Ishikawa (cell line): ENCODE measurements around the gene ARPC5.

Experiments
- CEBPB ChIP-seq: IDR thresholded peaks from 2 replicates; pipeline ENCODE4 v1.6.1; 2012
- CREB1 ChIP-seq: IDR thresholded peaks from 2 replicates; pipeline ENCODE4 v1.6.1; 2012; ENCODE audit warnings: low read depth
- EP300 ChIP-seq: IDR thresholded peaks from 2 replicates; pipeline ENCODE4 v1.6.1; 2012; ENCODE audit warnings: borderline replicate concordance
- FOXM1 ChIP-seq: IDR thresholded peaks from 2 replicates; pipeline ENCODE4 v1.6.1; 2012; ENCODE audit warnings: low read depth, borderline replicate concordance
- NFIC ChIP-seq: IDR thresholded peaks from 2 replicates; pipeline ENCODE4 v1.6.1; 2012
- TCF12 ChIP-seq: IDR thresholded peaks from 2 replicates; pipeline ENCODE4 v1.6.1; 2012; ENCODE audit warnings: low read depth
- TEAD4 ChIP-seq: IDR thresholded peaks from 2 replicates; pipeline ENCODE4 v1.6.1; 2012
- YY1 ChIP-seq: IDR thresholded peaks from 2 replicates; pipeline ENCODE4 v1.6.1; 2012; ENCODE audit warnings: low read depth
- ZBTB7A ChIP-seq: IDR thresholded peaks from 2 replicates; pipeline ENCODE4 v1.6.1; 2012; ENCODE audit warnings: low read depth
- TF ChIP-seq, protein P1 (sequence below): IDR thresholded peaks from 2 replicates; pipeline ENCODE4 v1.6.1; 2012; ENCODE audit warnings: low read depth, mild to moderate bottlenecking
- TF ChIP-seq, protein P2 (sequence below): IDR thresholded peaks from 2 replicates; pipeline ENCODE4 v1.6.1; 2012

Gene ARPC5

DNA sequence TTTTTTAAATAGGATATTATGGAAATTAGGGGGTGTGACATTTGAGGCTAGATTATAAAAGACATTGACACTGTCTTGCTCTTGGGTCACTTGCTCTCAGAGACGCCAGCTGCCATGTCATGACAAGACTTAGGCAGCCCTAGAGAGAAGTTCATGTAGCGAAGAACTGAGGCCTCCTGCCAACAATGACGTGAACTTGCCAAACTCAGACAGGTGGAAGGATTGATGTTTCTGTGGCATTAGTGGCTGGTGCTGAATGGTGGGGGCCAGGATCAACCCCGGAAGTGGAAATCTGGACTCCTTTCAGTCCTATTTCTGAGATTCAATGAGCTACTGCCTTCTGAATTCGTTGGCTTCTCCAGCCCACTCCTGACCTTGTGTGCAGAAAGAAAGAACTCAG lies 60.0 kb downstream of the ARPC5 start:
- TF ChIP-seq TCF12: no peak
- no peak for TF ChIP-seq YY1
- no peak for TF ChIP-seq EP300
- TF ChIP-seq, protein P1, sequence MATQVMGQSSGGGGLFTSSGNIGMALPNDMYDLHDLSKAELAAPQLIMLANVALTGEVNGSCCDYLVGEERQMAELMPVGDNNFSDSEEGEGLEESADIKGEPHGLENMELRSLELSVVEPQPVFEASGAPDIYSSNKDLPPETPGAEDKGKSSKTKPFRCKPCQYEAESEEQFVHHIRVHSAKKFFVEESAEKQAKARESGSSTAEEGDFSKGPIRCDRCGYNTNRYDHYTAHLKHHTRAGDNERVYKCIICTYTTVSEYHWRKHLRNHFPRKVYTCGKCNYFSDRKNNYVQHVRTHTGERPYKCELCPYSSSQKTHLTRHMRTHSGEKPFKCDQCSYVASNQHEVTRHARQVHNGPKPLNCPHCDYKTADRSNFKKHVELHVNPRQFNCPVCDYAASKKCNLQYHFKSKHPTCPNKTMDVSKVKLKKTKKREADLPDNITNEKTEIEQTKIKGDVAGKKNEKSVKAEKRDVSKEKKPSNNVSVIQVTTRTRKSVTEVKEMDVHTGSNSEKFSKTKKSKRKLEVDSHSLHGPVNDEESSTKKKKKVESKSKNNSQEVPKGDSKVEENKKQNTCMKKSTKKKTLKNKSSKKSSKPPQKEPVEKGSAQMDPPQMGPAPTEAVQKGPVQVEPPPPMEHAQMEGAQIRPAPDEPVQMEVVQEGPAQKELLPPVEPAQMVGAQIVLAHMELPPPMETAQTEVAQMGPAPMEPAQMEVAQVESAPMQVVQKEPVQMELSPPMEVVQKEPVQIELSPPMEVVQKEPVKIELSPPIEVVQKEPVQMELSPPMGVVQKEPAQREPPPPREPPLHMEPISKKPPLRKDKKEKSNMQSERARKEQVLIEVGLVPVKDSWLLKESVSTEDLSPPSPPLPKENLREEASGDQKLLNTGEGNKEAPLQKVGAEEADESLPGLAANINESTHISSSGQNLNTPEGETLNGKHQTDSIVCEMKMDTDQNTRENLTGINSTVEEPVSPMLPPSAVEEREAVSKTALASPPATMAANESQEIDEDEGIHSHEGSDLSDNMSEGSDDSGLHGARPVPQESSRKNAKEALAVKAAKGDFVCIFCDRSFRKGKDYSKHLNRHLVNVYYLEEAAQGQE: no peak
- TF ChIP-seq ZBTB7A: no peak

DNA sequence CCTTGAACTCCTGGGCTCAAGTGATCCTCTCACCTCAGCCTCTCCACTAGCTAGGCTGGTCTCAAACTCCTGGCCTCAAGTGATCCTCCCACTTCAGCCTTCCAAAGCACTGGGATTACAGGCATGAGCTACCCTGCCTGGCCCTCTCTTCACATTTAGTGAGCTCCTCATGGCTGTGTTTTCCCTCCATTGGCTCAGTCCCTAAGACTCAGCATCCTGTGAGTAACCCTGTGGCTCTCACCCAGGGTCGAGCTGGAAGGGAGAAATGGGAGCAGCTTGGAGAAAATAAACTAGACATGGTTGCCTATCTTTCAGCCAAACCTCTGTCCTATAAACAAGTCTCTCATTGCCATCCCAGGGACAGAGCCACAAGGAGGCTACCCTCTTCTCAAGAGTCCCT lies 62.9 kb downstream of the ARPC5 start:
- TF ChIP-seq CREB1 (no peak), YY1 (no peak), CEBPB (no peak)

DNA sequence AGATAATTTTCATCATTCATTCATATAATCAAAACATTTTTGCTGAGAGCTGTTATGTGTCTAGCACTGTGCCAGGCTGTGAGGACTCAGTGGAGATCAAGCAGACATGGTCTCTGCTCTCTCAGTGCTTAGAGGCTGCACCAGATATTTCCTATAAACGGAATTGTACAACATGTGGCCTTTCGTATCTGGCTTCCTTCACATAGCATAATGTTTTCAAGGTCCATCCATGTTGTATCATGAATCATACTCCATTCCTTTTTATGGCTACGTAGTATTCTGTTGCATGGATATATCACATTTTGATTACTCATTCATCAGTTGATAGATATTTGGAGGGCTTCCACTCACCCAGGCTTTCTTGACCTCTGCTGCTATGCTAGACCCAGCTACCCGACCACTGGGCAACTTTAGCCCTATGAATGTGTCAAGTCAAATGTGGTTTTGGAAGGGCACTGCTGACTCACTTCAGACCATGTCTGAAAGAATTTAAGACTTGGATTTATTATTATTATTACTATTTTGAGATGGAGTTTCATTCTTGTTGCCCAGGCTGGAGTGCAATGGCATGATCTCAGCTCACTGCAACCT lies 63.8 kb downstream of the ARPC5 start:
- TF ChIP-seq, protein P1: no peak
- TF ChIP-seq CEBPB (no peak), NFIC (no peak), TEAD4 (no peak), FOXM1 (no peak), YY1 (no peak), CREB1 (no peak)
- TF ChIP-seq, protein P2, sequence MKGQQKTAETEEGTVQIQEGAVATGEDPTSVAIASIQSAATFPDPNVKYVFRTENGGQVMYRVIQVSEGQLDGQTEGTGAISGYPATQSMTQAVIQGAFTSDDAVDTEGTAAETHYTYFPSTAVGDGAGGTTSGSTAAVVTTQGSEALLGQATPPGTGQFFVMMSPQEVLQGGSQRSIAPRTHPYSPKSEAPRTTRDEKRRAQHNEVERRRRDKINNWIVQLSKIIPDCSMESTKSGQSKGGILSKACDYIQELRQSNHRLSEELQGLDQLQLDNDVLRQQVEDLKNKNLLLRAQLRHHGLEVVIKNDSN: no peak
